ENCODE measurements around the gene HIGD1C.
"Not testable (repeated sequence)": the region's sequence is repeated elsewhere in the genome, so short reads cannot be mapped to it uniquely, and the experiment has no call there.

Gene HIGD1C

GRCh38 chr12:50984586-50985298, 32.4 kb downstream of the HIGD1C start:
- DNase-seq (ENCODE audit: low spot score), result no peak

GRCh38 chr12:50985322-50985721, 33.0 kb downstream of the HIGD1C start:
- no peak for DNase-seq (ENCODE audit: low spot score)

- DNase-seq (ENCODE audit: low spot score), result peak; percentile 36
These were observed 34.8 kb downstream of the HIGD1C start for GRCh38 chr12:50986966-50987737.

GRCh38 chr12:50988051-50988450, 35.7 kb downstream of the HIGD1C start:
- no peak for DNase-seq (ENCODE audit: low spot score)

GRCh38 chr12:50988871-50989270, 36.5 kb downstream of the HIGD1C start:
- no peak for DNase-seq (ENCODE audit: low spot score)

GRCh38 chr12:50990147-50990727, 37.9 kb downstream of the HIGD1C start:
- no peak for DNase-seq (ENCODE audit: low spot score)

GRCh38 chr12:50990791-50991190, 38.4 kb downstream of the HIGD1C start:
- no peak for DNase-seq (ENCODE audit: low spot score)

GRCh38 chr12:50991291-50991690, 38.9 kb downstream of the HIGD1C start:
- no peak for DNase-seq (ENCODE audit: low spot score)

- no peak for DNase-seq (ENCODE audit: low spot score)
These were observed 40.5 kb downstream of the HIGD1C start for GRCh38 chr12:50992819-50993218.

- DNase-seq (ENCODE audit: low spot score), result no peak
These were observed 46.7 kb downstream of the HIGD1C start for GRCh38 chr12:50999093-50999492.

GRCh38 chr12:51000245-51000644, 47.9 kb downstream of the HIGD1C start:
- no peak for DNase-seq (ENCODE audit: low spot score)

GRCh38 chr12:51001799-51002198, 49.5 kb downstream of the HIGD1C start:
- no peak for DNase-seq (ENCODE audit: low spot score)

GRCh38 chr12:51004504-51004903, 52.2 kb downstream of the HIGD1C start:
- no peak for DNase-seq (ENCODE audit: low spot score)

- no peak for DNase-seq (ENCODE audit: low spot score)
These were observed 52.7 kb downstream of the HIGD1C start for GRCh38 chr12:51005030-51005429.

GRCh38 chr12:51005671-51006070, 53.3 kb downstream of the HIGD1C start:
- DNase-seq (ENCODE audit: low spot score), result no peak

GRCh38 chr12:51008329-51009055, 56.1 kb downstream of the HIGD1C start:
- DNase-seq (ENCODE audit: low spot score), result no peak

GRCh38 chr12:51009056-51009440, 56.7 kb downstream of the HIGD1C start:
- DNase-seq (ENCODE audit: low spot score), result peak; percentile 50

- no peak for DNase-seq (ENCODE audit: low spot score)
These were observed 59.6 kb downstream of the HIGD1C start for GRCh38 chr12:51011955-51012354.

GRCh38 chr12:51012570-51013236, 60.4 kb downstream of the HIGD1C start:
- peak; percentile 10 for DNase-seq (ENCODE audit: low spot score)

- no peak for DNase-seq (ENCODE audit: low spot score)
These were observed 61.1 kb downstream of the HIGD1C start for GRCh38 chr12:51013441-51013840.

GRCh38 chr12:51014467-51014866, 62.1 kb downstream of the HIGD1C start:
- not testable (repeated sequence) for DNase-seq (ENCODE audit: low spot score)

- DNase-seq (ENCODE audit: low spot score), result no peak
These were observed 65.1 kb downstream of the HIGD1C start for GRCh38 chr12:51017452-51017851.

Data from CD4-positive, alpha-beta T cell treated with Interleukin-15 for 4 hours (primary cell).